NCI-H1694 (cell line): ENCODE measurements around the gene USH2A.
"Not testable (repeated sequence)": the region's sequence is repeated elsewhere in the genome, so short reads cannot be mapped to it uniquely, and the experiment has no call there.

Experiments used
- DNase-seq: peaks from one replicate; lab custom pipeline; 2025; lab: John Stamatoyannopoulos, UW

USH2A gene

GRCh38 chr1:216388558-216388957, 34.7 kb downstream of the USH2A start:
- no peak for DNase-seq

GRCh38 chr1:216387782-216388181, 35.5 kb downstream of the USH2A start:
- no peak for DNase-seq

DNA sequence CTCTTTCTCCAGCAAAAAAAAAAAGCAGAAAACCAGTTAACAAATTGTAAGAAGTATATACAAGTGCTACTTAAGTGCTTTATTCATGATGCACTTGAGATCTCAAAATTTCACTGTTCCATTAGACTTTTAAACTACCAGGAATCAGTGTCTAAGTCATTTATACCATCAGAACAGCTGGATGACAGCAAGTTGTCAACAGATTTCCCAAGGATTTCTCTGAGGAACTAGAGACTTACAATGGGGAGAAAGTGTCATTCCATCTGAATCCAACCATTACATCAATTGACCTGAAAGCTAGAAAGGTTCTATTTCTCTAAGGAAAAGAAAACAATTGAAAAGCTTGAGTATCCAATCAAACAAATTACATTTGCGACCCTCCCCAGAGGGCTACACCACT, 43.8 kb downstream of the USH2A start:
- DNase-seq = no peak

DNA sequence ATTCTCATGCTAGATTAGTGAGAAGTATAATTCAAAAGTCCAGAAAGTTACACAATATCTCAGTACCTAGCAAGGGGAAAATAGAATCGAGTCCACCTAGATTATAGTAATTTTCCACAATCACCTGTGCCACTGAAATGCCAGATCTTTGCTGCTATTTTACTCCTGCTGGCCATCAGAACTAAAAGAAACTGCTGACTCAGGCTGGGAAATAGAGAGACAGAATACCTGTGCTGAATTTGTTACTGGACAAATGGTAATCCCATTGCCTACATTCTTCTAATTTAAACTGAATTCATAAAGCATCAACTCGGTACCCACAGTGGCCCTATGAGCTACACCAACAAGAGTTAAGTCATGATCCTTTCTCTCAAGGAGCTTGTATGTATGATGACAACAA, 55.0 kb downstream of the USH2A start:
- no peak for DNase-seq

DNA sequence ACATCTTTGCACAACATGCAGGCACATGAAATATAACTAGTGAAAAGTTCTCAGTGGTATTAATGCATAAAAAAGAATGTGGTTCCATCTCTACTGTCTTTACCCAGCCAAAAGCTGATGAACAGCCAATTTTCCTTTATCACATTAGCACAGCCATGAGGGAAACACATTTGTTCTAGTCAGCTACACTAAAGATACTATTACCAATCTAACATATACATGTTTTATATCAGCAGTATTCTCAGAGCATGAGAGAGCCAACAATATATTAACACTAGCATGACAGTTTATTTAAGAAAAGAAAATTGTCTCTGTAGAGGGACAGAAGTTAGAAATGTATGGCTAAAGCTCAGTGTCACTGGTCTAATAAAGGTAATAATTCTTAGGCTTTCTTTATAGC, 56.3 kb downstream of the USH2A start:
- DNase-seq = no peak

- DNase-seq = no peak
Observed at GRCh38 chr1:216356945-216357344, 66.3 kb downstream of the USH2A start.

- DNase-seq = no peak
Observed at GRCh38 chr1:216350186-216350585, 73.1 kb downstream of the USH2A start.

DNA sequence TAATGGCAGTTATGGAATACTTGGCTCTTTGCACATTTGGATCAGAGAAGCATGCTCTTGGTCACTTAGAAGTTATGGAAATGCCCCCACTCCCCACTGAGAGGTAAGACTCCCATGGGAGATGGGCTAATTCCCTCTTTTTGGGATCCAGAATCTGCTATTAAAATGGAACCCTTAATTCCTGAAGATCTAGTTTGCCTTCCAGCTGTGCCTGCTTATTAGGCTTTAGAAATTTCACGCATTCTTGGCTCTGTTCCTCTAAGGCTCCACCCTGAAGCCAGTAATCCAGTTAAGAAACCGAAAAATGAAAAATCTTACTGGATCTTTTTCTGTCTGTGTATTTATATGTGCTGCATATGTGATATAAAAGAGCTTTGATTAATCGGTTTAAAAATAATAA, 76.7 kb downstream of the USH2A start:
- DNase-seq = no peak

GRCh38 chr1:216340542-216340941, 82.7 kb downstream of the USH2A start:
- not testable (repeated sequence) for DNase-seq

- DNase-seq = no peak
Observed at GRCh38 chr1:216332462-216332861, 90.8 kb downstream of the USH2A start.

DNA sequence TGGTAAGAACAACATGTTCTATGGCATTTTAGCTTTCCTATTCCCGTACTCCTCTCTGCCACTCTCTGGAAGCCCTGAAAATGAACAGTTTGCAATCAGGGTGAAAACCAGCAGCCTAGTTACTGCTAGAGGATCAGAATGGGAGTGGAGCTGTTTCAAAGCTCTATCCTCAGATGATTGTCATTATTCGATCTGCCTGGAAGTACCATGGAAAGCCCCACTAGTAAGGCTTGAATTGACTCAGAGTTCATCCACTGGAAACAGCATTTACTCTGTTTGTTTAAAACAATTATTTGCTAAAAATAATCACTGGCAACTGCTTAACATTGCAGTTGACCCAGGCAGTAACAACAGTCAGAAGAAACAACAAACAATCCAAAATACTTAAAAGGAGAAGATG, 91.2 kb downstream of the USH2A start:
- DNase-seq = no peak

DNA sequence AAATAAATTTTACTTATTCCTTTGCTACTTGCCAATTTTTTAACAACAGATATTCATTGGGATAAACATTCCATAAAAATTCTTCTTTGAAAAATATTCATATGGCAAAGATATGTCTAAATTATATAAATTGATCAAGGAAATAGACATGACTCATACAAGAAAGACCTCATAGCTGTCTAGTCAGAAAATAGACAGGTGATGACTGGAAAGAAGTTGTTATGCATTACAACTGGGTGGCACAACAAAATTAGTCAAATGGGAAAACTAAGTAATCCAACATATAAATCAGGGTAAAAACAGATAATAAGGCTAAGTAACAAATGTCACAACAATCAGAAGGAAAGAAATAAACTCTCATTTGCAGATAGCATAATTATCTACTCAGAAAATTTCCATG, 92.0 kb downstream of the USH2A start:
- DNase-seq = no peak

DNA sequence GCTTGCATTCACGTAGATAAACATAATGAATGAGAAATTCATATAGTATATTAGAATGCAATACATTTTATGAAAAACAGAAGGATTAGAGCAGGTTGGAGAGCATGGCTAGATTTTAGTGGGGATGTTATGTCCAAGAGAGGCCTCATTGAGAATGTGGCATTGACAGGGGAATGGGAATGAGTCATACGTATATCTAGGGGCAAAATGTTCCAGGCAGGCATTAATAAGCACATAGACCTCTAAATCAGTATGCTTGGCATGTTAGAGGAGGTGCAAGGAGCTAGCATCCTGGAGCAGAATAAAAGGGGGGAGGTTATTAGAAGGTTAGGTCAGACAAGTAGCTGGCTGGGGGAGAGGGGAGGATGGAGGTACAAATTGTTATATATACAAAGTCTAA, 93.0 kb downstream of the USH2A start:
- no peak for DNase-seq

GRCh38 chr1:216325946-216326345, 97.3 kb downstream of the USH2A start:
- DNase-seq = no peak

DNA sequence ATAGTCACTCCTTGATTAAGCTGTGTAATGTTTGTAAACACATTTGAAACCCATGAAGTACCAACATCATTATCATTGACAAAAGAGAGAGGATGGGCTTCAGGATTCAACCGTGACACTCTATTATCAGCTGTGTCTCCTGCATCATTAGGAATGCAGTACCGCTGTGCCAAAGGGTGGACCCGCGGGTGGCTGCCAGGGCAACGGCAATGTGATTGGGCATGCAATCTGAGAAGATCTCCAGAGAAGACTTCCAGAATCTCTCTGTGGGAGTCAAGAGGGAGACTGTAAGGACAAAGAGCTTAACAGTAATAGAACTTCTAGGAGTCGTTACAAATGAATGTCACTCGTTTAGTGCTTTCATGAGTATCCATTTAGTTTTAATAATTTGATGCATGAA, 97.9 kb downstream of the USH2A start:
- no peak for DNase-seq

DNA sequence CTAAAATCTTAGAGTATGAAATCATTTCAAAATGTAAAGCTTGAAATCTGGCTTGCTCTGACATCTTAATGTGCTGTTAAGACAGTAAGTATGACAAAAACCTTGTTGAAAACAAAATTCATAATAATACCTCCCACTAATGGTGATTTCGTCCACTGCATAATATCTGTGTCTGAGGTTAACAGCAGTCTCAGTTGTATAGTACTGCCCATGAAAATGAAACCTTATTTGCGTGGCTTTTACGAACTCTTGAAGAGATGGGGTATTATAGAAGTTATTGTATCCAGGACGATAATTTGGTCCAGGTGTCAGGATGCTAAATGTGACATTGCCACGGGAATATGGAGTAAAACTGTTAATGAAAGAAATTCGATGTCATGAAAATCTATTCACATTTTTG, 99.9 kb downstream of the USH2A start:
- DNase-seq = no peak

GRCh38 chr1:216314379-216315095, 108.7 kb downstream of the USH2A start:
- no peak for DNase-seq

- no peak for DNase-seq
Observed at GRCh38 chr1:216310776-216311175, 112.5 kb downstream of the USH2A start.

DNA sequence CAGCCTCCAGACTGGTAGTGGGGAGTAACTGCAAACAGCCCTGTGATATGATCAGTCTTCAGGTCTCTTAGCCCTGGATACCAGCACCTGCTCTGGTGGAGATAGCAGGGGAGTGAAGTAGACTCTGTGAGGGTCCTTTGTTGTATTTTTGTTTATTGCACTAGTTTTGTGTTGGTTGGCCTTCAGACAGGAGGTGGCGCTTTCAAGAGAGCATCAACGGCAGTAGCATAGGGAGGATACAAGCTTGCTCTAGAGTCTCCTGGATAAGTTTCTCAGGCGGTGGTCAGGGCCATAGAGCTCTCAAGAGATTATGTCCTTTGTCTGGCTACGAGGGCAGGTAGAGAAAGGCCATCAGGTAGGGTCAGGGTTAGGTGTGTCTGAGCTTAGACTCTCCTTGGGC, 116.4 kb downstream of the USH2A start:
- DNase-seq = no peak

- DNase-seq = no peak
Observed at GRCh38 chr1:216303690-216304089, 119.6 kb downstream of the USH2A start.

DNA sequence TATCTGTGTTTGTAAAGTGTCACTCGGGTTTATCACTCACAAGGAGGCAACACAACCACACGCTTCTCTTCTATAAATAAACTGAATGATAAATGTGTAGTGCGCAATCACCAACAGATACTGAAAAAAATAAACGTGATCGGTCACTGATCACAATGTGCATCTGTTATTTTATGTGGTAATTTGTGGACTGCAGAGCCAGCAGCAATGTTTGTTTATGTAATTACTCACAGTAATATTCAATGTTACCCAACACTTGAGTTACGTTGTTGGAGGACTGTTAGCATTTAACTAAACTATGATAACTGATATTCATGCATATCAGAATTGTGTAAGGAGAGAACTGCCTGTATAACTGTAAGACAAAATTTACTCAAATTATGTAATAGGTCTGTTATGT, 129.6 kb downstream of the USH2A start:
- DNase-seq = no peak

GRCh38 chr1:216290074-216290473, 133.2 kb downstream of the USH2A start:
- no peak for DNase-seq

- no peak for DNase-seq
Observed at GRCh38 chr1:216285052-216285451, 138.2 kb downstream of the USH2A start.

DNA sequence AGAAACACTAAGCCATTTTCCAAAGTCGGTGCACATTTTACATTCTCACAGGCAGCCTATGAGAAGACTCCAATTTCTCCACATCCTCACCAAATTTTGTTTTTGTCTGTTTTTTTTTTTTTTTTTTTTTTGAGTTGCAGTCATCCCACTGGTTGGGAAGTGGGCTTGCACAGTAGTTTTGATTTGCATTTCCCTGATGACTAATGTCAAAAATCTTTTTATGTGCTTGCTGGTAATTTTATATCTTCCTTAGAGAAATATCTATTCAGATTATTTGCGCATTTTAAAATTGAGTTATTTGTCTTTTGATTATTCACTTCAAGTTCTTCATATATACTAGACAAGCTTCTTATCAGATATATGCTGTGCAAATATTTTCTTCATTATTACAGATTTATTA, 141.5 kb downstream of the USH2A start:
- no peak for DNase-seq
